Osteoblast (primary cell): Measurements from ENCODE around the gene DCTN2. TPM values are rescaled to one million over a fixed set of nuclear protein-coding genes. Genes with fewer than 3 reads are reported as not detected.
"Not testable (repeated sequence)": the region's sequence is repeated elsewhere in the genome, so short reads cannot be mapped to it uniquely, and the experiment has no call there.

Experiments used
- DNase-seq: peaks from one replicate; pipeline ENCODE4 v3.0.0; 2011; ENCODE audit warnings: low spot score, mixed read lengths; ENCODE audit not compliant: insufficient read length; ENCODE audit errors: missing footprints
- H2AFZ ChIP-seq: 2 replicates; pipeline ENCODE4 v1.6.0; 2011; ENCODE audit warnings: mild to moderate bottlenecking, low read length
- H3K27ac ChIP-seq: 2 replicates; pipeline ENCODE4 v1.5.1; 2011; ENCODE audit warnings: mild to moderate bottlenecking, low read depth, low read length, moderate library complexity
- H3K27me3 ChIP-seq: 2 replicates; pipeline ENCODE4 v1.6.0; 2012; ENCODE audit warnings: mild to moderate bottlenecking, control low read depth, inconsistent platforms, low read length, moderate library complexity; ENCODE audit not compliant: insufficient read depth
- H3K36me3 ChIP-seq: 2 replicates; pipeline ENCODE4 v1.5.1; 2011; ENCODE audit warnings: mild to moderate bottlenecking, low read length, control low read depth, moderate library complexity; ENCODE audit not compliant: insufficient read depth
- H3K4me1 ChIP-seq: 2 replicates; pipeline ENCODE4 v1.5.1; 2011; ENCODE audit warnings: mild to moderate bottlenecking, low read length, control low read depth, moderate library complexity; ENCODE audit not compliant: insufficient read depth
- H3K4me2 ChIP-seq: 2 replicates; pipeline ENCODE4 v1.6.0; 2011; ENCODE audit warnings: mild to moderate bottlenecking, low read length; ENCODE audit not compliant: insufficient read depth
- H3K4me3 ChIP-seq: fragments of 200-600 bp; sonication (generic); 3 replicates; pipeline ENCODE4 v1.5.1; 2012; ENCODE audit warnings: mild to moderate bottlenecking, low read length, inconsistent platforms; ENCODE audit not compliant: insufficient read depth
- H3K79me2 ChIP-seq: 2 replicates; pipeline ENCODE4 v1.6.0; 2012; ENCODE audit warnings: mild to moderate bottlenecking, low read length, control low read depth, inconsistent platforms; ENCODE audit not compliant: insufficient read depth
- H3K9me3 ChIP-seq: 2 replicates; pipeline ENCODE4 v1.5.1; 2011; ENCODE audit warnings: low read depth, low read length, control low read depth
- H4K20me1 ChIP-seq: 2 replicates; pipeline ENCODE4 v1.6.0; 2012; ENCODE audit warnings: mild to moderate bottlenecking, low read length, control low read depth; ENCODE audit not compliant: insufficient read depth
- total RNA-seq: library from RNA; depleted of rRNA; stranded (reverse); fragments of >200 nt; gene quantifications from 2 replicates; pipeline ENCODE4 v1.2.3, GENCODE V29; 2012
- TF ChIP-seq, protein P1 (sequence below): IDR thresholded peaks from 2 replicates; pipeline ENCODE4 v1.5.1; 2011; ENCODE audit warnings: mild to moderate bottlenecking, low read depth, low read length, moderate library complexity; ENCODE audit errors: extremely low read depth

DCTN2 gene
- total RNA-seq, 1 donor = 123 TPM

DNA sequence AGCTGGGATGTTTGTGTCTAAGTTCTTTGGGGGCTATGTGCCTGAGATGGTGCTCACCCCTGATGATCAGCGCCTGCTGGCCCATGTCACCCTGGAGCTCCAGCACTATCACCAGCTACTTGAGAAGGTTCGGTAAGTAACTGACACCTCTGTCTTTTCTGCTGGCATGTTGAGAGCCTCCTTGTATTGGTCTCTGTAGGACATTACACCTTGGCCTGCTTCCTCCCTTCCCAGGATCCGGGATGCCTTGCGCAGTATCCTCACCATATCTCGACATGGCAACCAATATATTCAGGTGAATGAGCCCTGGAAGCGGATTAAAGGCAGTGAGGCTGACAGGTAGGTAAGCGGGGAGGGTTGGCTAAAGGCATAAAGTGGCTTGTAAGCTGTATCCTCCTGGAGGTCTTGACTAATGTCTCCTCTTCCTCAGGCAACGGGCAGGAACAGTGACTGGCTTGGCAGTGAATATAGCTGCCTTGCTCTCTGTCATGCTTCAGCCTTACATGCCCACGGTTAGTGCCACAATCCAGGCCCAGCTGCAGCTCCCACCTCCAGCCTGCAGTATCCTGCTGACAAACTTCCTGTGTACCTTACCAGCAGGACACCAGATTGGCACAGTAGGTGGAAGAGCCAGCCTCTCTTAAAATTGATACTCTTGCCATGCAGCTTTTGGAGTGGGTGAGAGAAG, 32.1 kb downstream of the DCTN2 start:
- no peaks in the 10 kb centered on the region for H3K9me3 ChIP-seq
- H3K4me2 ChIP-seq = no peak overlapping the region
- no peak overlapping the region for H2AFZ ChIP-seq
- peaks cover 84% of the 10 kb centered on the region for H3K36me3 ChIP-seq
- peaks cover 27% of the 10 kb centered on the region for H3K4me1 ChIP-seq
- H3K27me3 ChIP-seq = no peaks in the 10 kb centered on the region
- no peak for DNase-seq
- no peak overlapping the region for H3K27ac ChIP-seq
- no peak overlapping the region for H3K4me3 ChIP-seq
- H4K20me1 ChIP-seq = peaks cover 35% of the 10 kb centered on the region
- H3K79me2 ChIP-seq = peaks cover 34% of the 10 kb centered on the region
- TF ChIP-seq, protein P1, sequence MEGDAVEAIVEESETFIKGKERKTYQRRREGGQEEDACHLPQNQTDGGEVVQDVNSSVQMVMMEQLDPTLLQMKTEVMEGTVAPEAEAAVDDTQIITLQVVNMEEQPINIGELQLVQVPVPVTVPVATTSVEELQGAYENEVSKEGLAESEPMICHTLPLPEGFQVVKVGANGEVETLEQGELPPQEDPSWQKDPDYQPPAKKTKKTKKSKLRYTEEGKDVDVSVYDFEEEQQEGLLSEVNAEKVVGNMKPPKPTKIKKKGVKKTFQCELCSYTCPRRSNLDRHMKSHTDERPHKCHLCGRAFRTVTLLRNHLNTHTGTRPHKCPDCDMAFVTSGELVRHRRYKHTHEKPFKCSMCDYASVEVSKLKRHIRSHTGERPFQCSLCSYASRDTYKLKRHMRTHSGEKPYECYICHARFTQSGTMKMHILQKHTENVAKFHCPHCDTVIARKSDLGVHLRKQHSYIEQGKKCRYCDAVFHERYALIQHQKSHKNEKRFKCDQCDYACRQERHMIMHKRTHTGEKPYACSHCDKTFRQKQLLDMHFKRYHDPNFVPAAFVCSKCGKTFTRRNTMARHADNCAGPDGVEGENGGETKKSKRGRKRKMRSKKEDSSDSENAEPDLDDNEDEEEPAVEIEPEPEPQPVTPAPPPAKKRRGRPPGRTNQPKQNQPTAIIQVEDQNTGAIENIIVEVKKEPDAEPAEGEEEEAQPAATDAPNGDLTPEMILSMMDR = no peak

DNA sequence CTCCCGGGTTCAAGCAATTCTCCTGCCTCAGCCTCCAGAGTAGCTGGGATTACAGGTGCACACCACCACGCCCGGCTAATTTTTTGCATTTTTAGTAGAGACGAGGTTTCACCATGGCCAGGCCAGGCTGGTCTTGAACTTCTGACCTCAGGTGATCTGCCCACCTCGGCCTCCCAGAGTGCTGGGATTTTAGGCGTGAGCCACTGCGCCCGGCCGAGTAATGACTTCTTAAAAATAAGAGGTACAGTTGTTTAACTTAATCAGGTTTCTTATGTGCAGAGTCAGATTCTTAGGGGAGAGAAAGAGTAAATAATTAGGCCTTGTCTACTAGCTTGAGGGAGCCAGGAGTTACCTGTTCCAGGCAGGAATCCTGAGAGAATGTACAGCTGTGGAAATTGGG, 32.7 kb downstream of the DCTN2 start:
- Histone ChIP-seq H3K79me2 (peaks cover 28% of the 10 kb centered on the region), H3K36me3 (peaks cover 90% of the 10 kb centered on the region)

DNA sequence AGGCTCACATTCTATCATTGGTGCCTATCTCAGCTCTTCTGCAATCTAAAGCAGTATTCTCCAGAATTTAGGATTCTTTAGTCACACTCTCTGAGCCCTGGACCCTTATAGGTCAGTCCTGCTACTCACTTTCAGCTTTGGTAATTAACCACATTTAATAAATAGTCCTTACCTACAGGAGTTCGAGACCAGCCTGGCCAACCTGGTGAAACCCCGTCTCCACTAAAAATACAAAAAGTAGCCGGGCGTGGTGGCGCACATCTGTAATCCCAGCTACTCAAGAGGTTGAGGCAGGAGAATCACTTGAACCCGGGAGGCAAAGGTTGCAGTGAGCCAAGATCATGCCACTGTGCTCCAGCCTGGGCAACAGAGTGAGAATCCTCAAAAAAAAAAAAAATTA, 33.3 kb downstream of the DCTN2 start:
- not testable (repeated sequence) for H3K9me3 ChIP-seq, H3K4me3 ChIP-seq, H3K4me2 ChIP-seq, DNase-seq, H3K27me3 ChIP-seq, H3K27ac ChIP-seq, H2AFZ ChIP-seq
- H3K4me1 ChIP-seq = peaks cover 19% of the 10 kb centered on the region
- H4K20me1 ChIP-seq = peaks cover 23% of the 10 kb centered on the region
- peaks cover 88% of the 10 kb centered on the region for H3K36me3 ChIP-seq
- H3K79me2 ChIP-seq = peaks cover 22% of the 10 kb centered on the region

More for the DNA sequence above, 32.7 kb downstream of the DCTN2 start:
- H3K4me3 ChIP-seq, H3K27me3 ChIP-seq, H3K9me3 ChIP-seq, H3K27ac ChIP-seq, H3K4me2 ChIP-seq, DNase-seq, H2AFZ ChIP-seq: not testable (repeated sequence)
- peaks cover 25% of the 10 kb centered on the region for H3K4me1 ChIP-seq
- peaks cover 29% of the 10 kb centered on the region for H4K20me1 ChIP-seq

DNA sequence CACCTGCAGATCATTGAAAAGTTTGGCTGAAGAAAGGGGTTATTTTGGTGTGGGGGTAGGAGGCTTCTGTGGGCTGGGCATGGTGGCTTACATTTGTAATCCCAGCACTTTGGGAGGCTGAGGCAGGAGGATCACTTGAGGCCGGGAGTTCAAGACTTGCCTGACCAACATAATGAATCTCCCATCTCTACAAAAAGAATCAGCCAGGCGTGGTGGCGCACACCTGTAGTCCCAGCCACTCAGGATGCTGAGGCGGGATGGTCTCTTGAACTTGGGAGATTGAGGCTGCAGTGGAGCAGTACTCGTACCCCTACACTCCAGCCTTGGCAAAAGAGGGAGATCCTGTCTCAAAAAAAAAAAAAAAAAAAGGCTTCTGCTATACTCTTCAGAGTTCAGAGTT, 33.7 kb downstream of the DCTN2 start:
- no peak overlapping the region for H3K27ac ChIP-seq
- H2AFZ ChIP-seq = no peak overlapping the region
- DNase-seq = no peak
- H3K36me3 ChIP-seq = peaks cover 86% of the 10 kb centered on the region
- TF ChIP-seq, protein P1 = no peak
- H3K79me2 ChIP-seq = peaks cover 18% of the 10 kb centered on the region
- H3K27me3 ChIP-seq = no peaks in the 10 kb centered on the region
- H3K4me2 ChIP-seq = no peak overlapping the region
- H3K9me3 ChIP-seq = no peaks in the 10 kb centered on the region
- H3K4me3 ChIP-seq = no peak overlapping the region
- H4K20me1 ChIP-seq = peaks cover 19% of the 10 kb centered on the region
- H3K4me1 ChIP-seq = peaks cover 15% of the 10 kb centered on the region

DNA sequence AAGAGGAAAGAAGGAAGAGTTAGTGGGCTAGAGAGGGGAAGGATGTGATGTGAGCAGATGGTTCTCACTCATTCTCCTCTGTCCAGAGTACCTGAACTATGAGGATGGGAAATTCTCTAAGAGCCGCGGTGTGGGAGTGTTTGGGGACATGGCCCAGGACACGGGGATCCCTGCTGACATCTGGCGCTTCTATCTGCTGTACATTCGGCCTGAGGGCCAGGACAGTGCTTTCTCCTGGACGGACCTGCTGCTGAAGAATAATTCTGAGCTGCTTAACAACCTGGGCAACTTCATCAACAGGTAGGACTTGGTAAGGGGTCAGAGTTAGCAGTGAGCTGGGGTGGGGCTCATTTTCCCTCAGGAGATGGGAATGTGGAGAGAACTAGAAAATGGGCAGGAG, 34.3 kb downstream of the DCTN2 start:
- H3K27ac ChIP-seq = no peak overlapping the region
- H3K79me2 ChIP-seq = peaks cover 14% of the 10 kb centered on the region
- no peaks in the 10 kb centered on the region for H3K9me3 ChIP-seq
- H3K27me3 ChIP-seq = no peaks in the 10 kb centered on the region
- peaks cover 80% of the 10 kb centered on the region for H3K36me3 ChIP-seq
- TF ChIP-seq, protein P1 = no peak
- peaks cover 9% of the 10 kb centered on the region for H3K4me1 ChIP-seq
- H4K20me1 ChIP-seq = peaks cover 15% of the 10 kb centered on the region
- H3K4me2 ChIP-seq = no peak overlapping the region
- no peak overlapping the region for H3K4me3 ChIP-seq
- no peak for DNase-seq
- no peak overlapping the region for H2AFZ ChIP-seq
